Gastrocnemius medialis (tissue), 4 donors: Measurements from ENCODE around the gene LARGE1. TPM values are rescaled to one million over a fixed set of nuclear protein-coding genes. Genes with fewer than 3 reads are reported as not detected.
A peak's percentile ranks its signal among the peaks of the same experiment; 100 is the strongest.

Experiments
- ATAC-seq, 2 donors: fragments of 150-250 bp; one replicate each; pipeline ENCODE4 v1.9.1; 2016
- DNase-seq, 2 donors: peaks; one replicate each; pipeline ENCODE4 v3.0.0-alpha.2; 2019
- H3K27ac ChIP-seq, 4 donors: fragments of 200-600 bp; sonication (generic); 1 replicate in 1 of 4; 2 replicates in 3 of 4; pipeline ENCODE4 v1.5.1; 2016 to 2018; ENCODE audit warnings: mild to moderate bottlenecking in 2 of 4, moderate library complexity in 1 of 4
- H3K27me3 ChIP-seq, 3 donors: fragments of 200-600 bp; sonication (generic) in 2 of 3; 1 replicate in 1 of 3; 2 replicates in 2 of 3; pipeline versions ENCODE4 v1.5.1 to v1.6.0; 2016 to 2019; ENCODE audit warnings: mild to moderate bottlenecking in 1 of 3, moderate library complexity in 1 of 3
- H3K36me3 ChIP-seq, 2 donors: fragments of 200-600 bp; sonication (generic) in 1 of 2; one replicate each; pipeline ENCODE4 v1.5.1; 2017 to 2018
- H3K4me1 ChIP-seq, 2 donors: fragments of 200-600 bp; sonication (generic) in 1 of 2; one replicate each; pipeline ENCODE4 v1.5.1; 2016 to 2017; ENCODE audit warnings: mild to moderate bottlenecking in 2 of 2
- H3K4me3 ChIP-seq, 4 donors: fragments of 200-600 bp; sonication (generic) in 3 of 4; 1 replicate in 1 of 4; 2 replicates in 3 of 4; pipeline ENCODE4 v1.5.1; 2016 to 2019; ENCODE audit warnings: mild to moderate bottlenecking in 2 of 4
- H3K9me3 ChIP-seq, 3 donors: fragments of 200-600 bp; sonication (generic) in 2 of 3; 1 replicate in 1 of 3; 2 replicates in 2 of 3; pipeline ENCODE4 v1.5.1; 2016 to 2019
- POLR2A ChIP-seq, 2 donors: fragments of 450-650 bp; IDR thresholded peaks; one replicate each; pipeline ENCODE4 v1.6.1; 2017; ENCODE audit warnings: antibody characterized with exemption in 2 of 2, mild to moderate bottlenecking in 2 of 2, moderate library complexity in 2 of 2
- in situ Hi-C, 4 donors: fragments of 200-750 bp; cut with MboI; loops; one replicate each; pipeline versions ENCODE4 v1.15.0 to v1.8.0; 2017; ENCODE audit warnings: low sequenced_read_pairs in 4 of 4
- intact Hi-C: fragments of 100-400 bp; cut with DNase I; formaldehyde crosslinking; loops from one replicate; pipeline ENCODE4 v1.15.1; 2023; ENCODE audit warnings: low total_unique reads
- total RNA-seq, 4 donors: library from RNA; depleted of rRNA; stranded (reverse); fragments of >200 nt; gene quantifications; one replicate each; pipeline versions ENCODE4 v1.1.0 to v1.2.3, GENCODE V29; 2016
- TF ChIP-seq, protein P1 (sequence below), 5 experiments: fragments of 450-650 bp in 3 of 5; fragments of 200-600 bp in 2 of 5; sonication (generic) in 2 of 5; IDR thresholded peaks in 4 of 5; conservative IDR thresholded peaks in 1 of 5; 1 replicate in 4 of 5; 2 replicates in 1 of 5; pipeline ENCODE4 v1.5.1; 2016 to 2019; ENCODE audit warnings: antibody characterized with exemption in 5 of 5, mild to moderate bottlenecking in 3 of 5, moderate library complexity in 3 of 5

LARGE1 gene
- total RNA-seq, 4 donors from 2014 or later: 48.5 to 91.0 (median 68.4) TPM

DNA sequence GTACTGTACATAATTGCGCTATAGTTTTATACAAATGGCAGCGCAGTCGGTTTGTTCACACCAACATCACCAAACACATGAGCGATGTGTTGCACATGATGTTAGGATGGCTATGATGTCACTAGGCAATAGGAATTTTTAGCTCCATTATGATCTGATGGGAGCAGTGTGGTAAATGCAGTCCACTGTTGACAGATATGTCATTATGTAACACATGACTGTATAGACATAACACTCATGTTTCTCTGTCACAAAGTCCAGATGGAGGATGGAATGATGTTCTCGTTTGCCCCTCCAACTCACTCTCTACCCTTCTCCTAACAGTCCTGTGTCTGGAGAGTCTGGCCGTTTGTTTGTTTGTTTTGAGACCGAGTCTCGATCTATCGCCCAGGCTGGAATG, 288.5 kb downstream of the LARGE1 start:
- in situ Hi-C loops: no loop called here
- no peak for ATAC-seq
- Histone ChIP-seq H3K9me3 (no peaks in the 10 kb centered on the region), H3K4me3 (no peak overlapping the region), H3K27me3 (no peaks in the 10 kb centered on the region), H3K27ac (no peak overlapping the region), H3K4me1 (no peaks in the 10 kb centered on the region), H3K36me3 (no peaks in the 10 kb centered on the region)
- no peak for DNase-seq
- TF ChIP-seq, protein P1, sequence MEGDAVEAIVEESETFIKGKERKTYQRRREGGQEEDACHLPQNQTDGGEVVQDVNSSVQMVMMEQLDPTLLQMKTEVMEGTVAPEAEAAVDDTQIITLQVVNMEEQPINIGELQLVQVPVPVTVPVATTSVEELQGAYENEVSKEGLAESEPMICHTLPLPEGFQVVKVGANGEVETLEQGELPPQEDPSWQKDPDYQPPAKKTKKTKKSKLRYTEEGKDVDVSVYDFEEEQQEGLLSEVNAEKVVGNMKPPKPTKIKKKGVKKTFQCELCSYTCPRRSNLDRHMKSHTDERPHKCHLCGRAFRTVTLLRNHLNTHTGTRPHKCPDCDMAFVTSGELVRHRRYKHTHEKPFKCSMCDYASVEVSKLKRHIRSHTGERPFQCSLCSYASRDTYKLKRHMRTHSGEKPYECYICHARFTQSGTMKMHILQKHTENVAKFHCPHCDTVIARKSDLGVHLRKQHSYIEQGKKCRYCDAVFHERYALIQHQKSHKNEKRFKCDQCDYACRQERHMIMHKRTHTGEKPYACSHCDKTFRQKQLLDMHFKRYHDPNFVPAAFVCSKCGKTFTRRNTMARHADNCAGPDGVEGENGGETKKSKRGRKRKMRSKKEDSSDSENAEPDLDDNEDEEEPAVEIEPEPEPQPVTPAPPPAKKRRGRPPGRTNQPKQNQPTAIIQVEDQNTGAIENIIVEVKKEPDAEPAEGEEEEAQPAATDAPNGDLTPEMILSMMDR (IDR thresholded peaks at IDR 0.05 in 4 of 5, conservative IDR thresholded peaks at IDR 0.05 in 1 of 5): no peak
- no peak for TF ChIP-seq POLR2A (IDR thresholded peaks at IDR 0.05)
- intact Hi-C loops: no loop called here

DNA sequence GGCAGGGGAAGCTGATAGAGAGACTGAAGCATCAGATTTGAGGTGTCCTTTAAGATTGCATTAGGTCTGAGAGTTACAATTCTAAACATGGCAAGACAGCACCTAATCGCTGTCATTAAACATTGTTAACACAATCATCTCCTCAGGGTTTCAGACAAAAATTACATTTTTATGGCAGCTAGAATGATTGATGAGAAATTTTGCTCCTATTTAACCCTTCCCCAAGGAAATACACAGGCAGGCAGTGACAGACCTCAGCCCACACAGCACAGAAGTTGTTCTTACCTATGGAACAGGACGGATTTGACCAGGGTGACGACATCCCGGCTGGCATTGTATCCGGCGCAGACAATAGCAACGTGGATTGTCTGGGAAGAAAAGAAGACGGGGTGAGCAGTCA, 294.3 kb downstream of the LARGE1 start:
- Histone ChIP-seq H3K27me3 (no peaks in the 10 kb centered on the region), H3K4me3 (no peak overlapping the region), H3K36me3 (no peaks in the 10 kb centered on the region), H3K27ac (no peak overlapping the region), H3K9me3 (no peaks in the 10 kb centered on the region), H3K4me1 (no peaks in the 10 kb centered on the region)
- intact Hi-C loops: no loop called here
- TF ChIP-seq, protein P1 (IDR thresholded peaks at IDR 0.05 in 4 of 5, conservative IDR thresholded peaks at IDR 0.05 in 1 of 5): no peak
- TF ChIP-seq POLR2A (IDR thresholded peaks at IDR 0.05): no peak
- DNase-seq (no peak), ATAC-seq (no peak)
- in situ Hi-C loops: no loop called here

DNA sequence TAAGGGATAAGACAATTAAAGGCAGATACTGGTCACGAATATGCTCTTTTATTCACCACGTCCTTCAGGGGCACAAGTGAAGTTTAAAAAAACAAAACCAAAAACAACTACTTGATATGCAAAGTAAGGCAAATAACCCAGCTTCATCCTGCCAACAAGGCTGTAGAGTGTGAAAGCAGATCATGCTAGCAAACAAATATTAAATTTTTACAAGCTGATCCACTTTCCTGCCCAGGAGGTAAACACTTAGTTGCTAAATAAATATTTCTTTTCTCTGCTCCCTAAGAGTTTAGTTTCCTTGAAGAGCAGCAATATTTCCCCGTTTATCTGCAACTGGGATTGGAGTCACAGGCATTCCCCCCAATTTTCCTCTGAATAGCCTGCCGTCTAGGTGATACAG, 300.2 kb downstream of the LARGE1 start:
- no peak overlapping the region for H3K4me3 ChIP-seq
- intact Hi-C loops (no loop called here), in situ Hi-C loops (no loop called here)
- ATAC-seq (no peak), DNase-seq (no peak)
- H3K27ac ChIP-seq: no peak overlapping the region
- H3K4me1 ChIP-seq: no peaks in the 10 kb centered on the region
- no peaks in the 10 kb centered on the region for H3K36me3 ChIP-seq
- H3K27me3 ChIP-seq: no peaks in the 10 kb centered on the region
- no peak for TF ChIP-seq POLR2A (IDR thresholded peaks at IDR 0.05)
- TF ChIP-seq, protein P1 (IDR thresholded peaks at IDR 0.05 in 4 of 5, conservative IDR thresholded peaks at IDR 0.05 in 1 of 5): no peak
- no peaks in the 10 kb centered on the region for H3K9me3 ChIP-seq

DNA sequence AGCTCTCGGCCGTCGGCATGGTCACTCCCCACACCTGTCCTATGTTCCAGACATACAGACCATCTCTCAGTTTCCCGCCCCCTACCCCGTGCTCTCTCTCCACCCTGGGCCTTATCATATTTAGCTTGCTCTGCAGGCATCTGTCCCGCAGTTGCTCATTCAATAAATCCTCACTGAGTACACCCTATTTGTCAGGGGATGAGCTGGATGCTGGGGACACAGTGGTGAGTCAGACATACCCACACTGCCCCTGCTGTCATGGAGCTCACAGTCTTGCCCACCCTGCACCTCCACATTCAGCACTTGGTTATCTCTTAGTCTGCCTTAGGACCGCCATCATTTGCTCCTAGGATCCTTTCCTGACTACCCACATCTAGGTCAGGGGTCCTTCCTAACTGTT, 313.8 kb downstream of the LARGE1 start:
- DNase-seq (no peak), ATAC-seq (peak in 1 of 2 donors; percentile 29)
- H3K27ac ChIP-seq: peak overlapping the region in 1 of 4 donors; percentile 37
- no peaks in the 10 kb centered on the region for H3K9me3 ChIP-seq
- TF ChIP-seq POLR2A (IDR thresholded peaks at IDR 0.05): no peak
- intact Hi-C loops (no loop called here), in situ Hi-C loops (no loop called here)
- H3K36me3 ChIP-seq: no peaks in the 10 kb centered on the region
- peaks cover 0 to 6% of the 10 kb centered on the region in 2 donors for H3K4me1 ChIP-seq
- H3K4me3 ChIP-seq: no peak overlapping the region
- no peaks in the 10 kb centered on the region for H3K27me3 ChIP-seq

DNA sequence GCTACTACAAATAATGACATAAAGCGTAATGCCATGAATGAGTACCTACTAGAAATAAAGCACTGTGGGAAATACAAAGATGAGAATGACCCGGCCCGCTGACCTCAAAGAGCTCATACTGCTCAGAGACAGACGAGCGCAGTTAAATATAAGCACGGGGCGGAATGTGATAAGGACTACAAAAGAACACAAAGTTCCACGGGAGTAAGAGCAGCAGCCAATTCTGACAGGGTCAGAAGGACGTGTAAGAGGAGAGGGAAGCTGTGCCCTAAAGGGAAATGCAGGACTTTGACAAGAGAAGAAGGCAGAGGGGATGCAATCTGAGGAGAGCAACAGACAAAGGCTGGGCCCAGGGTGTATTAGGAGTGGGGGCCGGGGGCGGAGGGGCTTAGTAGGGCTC, 314.6 kb downstream of the LARGE1 start:
- H3K27me3 ChIP-seq: no peaks in the 10 kb centered on the region
- ATAC-seq: peak; percentile 79 to 93
- no peak for TF ChIP-seq POLR2A (IDR thresholded peaks at IDR 0.05)
- TF ChIP-seq, protein P1 (IDR thresholded peaks at IDR 0.05 in 4 of 5, conservative IDR thresholded peaks at IDR 0.05 in 1 of 5): no peak
- H3K4me1 ChIP-seq: peaks cover 0 to 6% of the 10 kb centered on the region in 2 donors
- intact Hi-C loops: no loop called here
- H3K36me3 ChIP-seq: no peaks in the 10 kb centered on the region
- in situ Hi-C loops: no loop called here
- peak overlapping the region in 2 of 4 donors; percentile 27 to 54 for H3K27ac ChIP-seq
- DNase-seq: peak; percentile 34 to 57
- H3K9me3 ChIP-seq: no peaks in the 10 kb centered on the region
- H3K4me3 ChIP-seq: no peak overlapping the region
